Osteoblast (primary cell): ENCODE results near the gene FRMD4B. TPM values are rescaled to one million over a fixed set of nuclear protein-coding genes. Genes with fewer than 3 reads are reported as not detected.

ENCODE experiments used
- DNase-seq: peaks from one replicate; pipeline ENCODE4 v3.0.0; 2011; ENCODE audit warnings: low spot score, mixed read lengths; ENCODE audit not compliant: insufficient read length; ENCODE audit errors: missing footprints
- H2AFZ ChIP-seq: 2 replicates; pipeline ENCODE4 v1.6.0; 2011; ENCODE audit warnings: mild to moderate bottlenecking, low read length
- H3K27ac ChIP-seq: 2 replicates; pipeline ENCODE4 v1.5.1; 2011; ENCODE audit warnings: mild to moderate bottlenecking, low read depth, low read length, moderate library complexity
- H3K27me3 ChIP-seq: 2 replicates; pipeline ENCODE4 v1.6.0; 2012; ENCODE audit warnings: mild to moderate bottlenecking, control low read depth, inconsistent platforms, low read length, moderate library complexity; ENCODE audit not compliant: insufficient read depth
- H3K36me3 ChIP-seq: 2 replicates; pipeline ENCODE4 v1.5.1; 2011; ENCODE audit warnings: mild to moderate bottlenecking, low read length, control low read depth, moderate library complexity; ENCODE audit not compliant: insufficient read depth
- H3K4me1 ChIP-seq: 2 replicates; pipeline ENCODE4 v1.5.1; 2011; ENCODE audit warnings: mild to moderate bottlenecking, low read length, control low read depth, moderate library complexity; ENCODE audit not compliant: insufficient read depth
- H3K4me2 ChIP-seq: 2 replicates; pipeline ENCODE4 v1.6.0; 2011; ENCODE audit warnings: mild to moderate bottlenecking, low read length; ENCODE audit not compliant: insufficient read depth
- H3K4me3 ChIP-seq: fragments of 200-600 bp; sonication (generic); 3 replicates; pipeline ENCODE4 v1.5.1; 2012; ENCODE audit warnings: mild to moderate bottlenecking, low read length, inconsistent platforms; ENCODE audit not compliant: insufficient read depth
- H3K79me2 ChIP-seq: 2 replicates; pipeline ENCODE4 v1.6.0; 2012; ENCODE audit warnings: mild to moderate bottlenecking, low read length, control low read depth, inconsistent platforms; ENCODE audit not compliant: insufficient read depth
- H3K9me3 ChIP-seq: 2 replicates; pipeline ENCODE4 v1.5.1; 2011; ENCODE audit warnings: low read depth, low read length, control low read depth
- H4K20me1 ChIP-seq: 2 replicates; pipeline ENCODE4 v1.6.0; 2012; ENCODE audit warnings: mild to moderate bottlenecking, low read length, control low read depth; ENCODE audit not compliant: insufficient read depth
- total RNA-seq: library from RNA; depleted of rRNA; stranded (reverse); fragments of >200 nt; gene quantifications from 2 replicates; pipeline ENCODE4 v1.2.3, GENCODE V29; 2012
- TF ChIP-seq, protein P1 (sequence below): IDR thresholded peaks from 2 replicates; pipeline ENCODE4 v1.5.1; 2011; ENCODE audit warnings: mild to moderate bottlenecking, low read depth, low read length, moderate library complexity; ENCODE audit errors: extremely low read depth

The FRMD4B gene
- total RNA-seq, 1 donor: 0.72 TPM

DNA sequence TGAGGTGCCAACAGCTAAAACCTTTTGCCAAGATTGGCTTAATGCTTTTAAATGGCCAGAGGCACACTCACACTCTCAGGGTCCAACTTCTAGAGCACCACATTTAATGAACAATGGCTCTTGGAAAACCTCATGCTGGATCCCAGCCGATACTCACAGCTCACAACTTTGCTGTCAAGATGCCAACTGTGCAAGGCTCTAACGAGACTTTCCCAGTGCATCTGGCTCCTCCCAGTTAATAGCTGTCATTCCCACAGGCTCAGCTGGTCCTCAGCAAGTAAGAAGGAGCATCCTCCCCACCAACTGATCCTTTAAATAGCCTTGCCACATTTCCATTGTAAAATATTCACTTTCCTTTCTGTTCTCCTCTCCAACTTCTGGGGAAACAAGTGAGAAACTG, 20.3 kb upstream of the FRMD4B start:
- TF ChIP-seq, protein P1, sequence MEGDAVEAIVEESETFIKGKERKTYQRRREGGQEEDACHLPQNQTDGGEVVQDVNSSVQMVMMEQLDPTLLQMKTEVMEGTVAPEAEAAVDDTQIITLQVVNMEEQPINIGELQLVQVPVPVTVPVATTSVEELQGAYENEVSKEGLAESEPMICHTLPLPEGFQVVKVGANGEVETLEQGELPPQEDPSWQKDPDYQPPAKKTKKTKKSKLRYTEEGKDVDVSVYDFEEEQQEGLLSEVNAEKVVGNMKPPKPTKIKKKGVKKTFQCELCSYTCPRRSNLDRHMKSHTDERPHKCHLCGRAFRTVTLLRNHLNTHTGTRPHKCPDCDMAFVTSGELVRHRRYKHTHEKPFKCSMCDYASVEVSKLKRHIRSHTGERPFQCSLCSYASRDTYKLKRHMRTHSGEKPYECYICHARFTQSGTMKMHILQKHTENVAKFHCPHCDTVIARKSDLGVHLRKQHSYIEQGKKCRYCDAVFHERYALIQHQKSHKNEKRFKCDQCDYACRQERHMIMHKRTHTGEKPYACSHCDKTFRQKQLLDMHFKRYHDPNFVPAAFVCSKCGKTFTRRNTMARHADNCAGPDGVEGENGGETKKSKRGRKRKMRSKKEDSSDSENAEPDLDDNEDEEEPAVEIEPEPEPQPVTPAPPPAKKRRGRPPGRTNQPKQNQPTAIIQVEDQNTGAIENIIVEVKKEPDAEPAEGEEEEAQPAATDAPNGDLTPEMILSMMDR: no peak
- Histone ChIP-seq H3K36me3 (no peaks in the 10 kb centered on the region), H3K27me3 (no peaks in the 10 kb centered on the region), H3K9me3 (peaks cover 5% of the 10 kb centered on the region), H3K27ac (no peak overlapping the region), H3K4me1 (peaks cover 5% of the 10 kb centered on the region), H2AFZ (no peak overlapping the region), H3K4me2 (no peak overlapping the region), H3K79me2 (no peaks in the 10 kb centered on the region), H4K20me1 (no peaks in the 10 kb centered on the region), H3K4me3 (no peak overlapping the region)
- DNase-seq: no peak

- no peak overlapping the region for H2AFZ ChIP-seq
- no peaks in the 10 kb centered on the region for H3K79me2 ChIP-seq
- peaks cover 5% of the 10 kb centered on the region for H3K9me3 ChIP-seq
- H3K27me3 ChIP-seq: no peaks in the 10 kb centered on the region
- H4K20me1 ChIP-seq: no peaks in the 10 kb centered on the region
- TF ChIP-seq, protein P1: no peak
- no peak overlapping the region for H3K27ac ChIP-seq
- H3K36me3 ChIP-seq: no peaks in the 10 kb centered on the region
- H3K4me3 ChIP-seq: no peak overlapping the region
- DNase-seq: no peak
- H3K4me2 ChIP-seq: no peak overlapping the region
- no peaks in the 10 kb centered on the region for H3K4me1 ChIP-seq
Measured at GRCh38 chr3:69405067-69405466, 19.2 kb upstream of the FRMD4B start.

- peaks cover 4% of the 10 kb centered on the region for H3K27me3 ChIP-seq
- H3K36me3 ChIP-seq: no peaks in the 10 kb centered on the region
- no peaks in the 10 kb centered on the region for H3K4me1 ChIP-seq
- peaks cover 5% of the 10 kb centered on the region for H3K9me3 ChIP-seq
- H2AFZ ChIP-seq: no peak overlapping the region
- H3K79me2 ChIP-seq: no peaks in the 10 kb centered on the region
- no peak overlapping the region for H3K27ac ChIP-seq
- no peak overlapping the region for H3K4me2 ChIP-seq
- DNase-seq: no peak
- H4K20me1 ChIP-seq: no peaks in the 10 kb centered on the region
- TF ChIP-seq, protein P1: no peak
- H3K4me3 ChIP-seq: no peak overlapping the region
Measured at GRCh38 chr3:69403454-69403853, 17.6 kb upstream of the FRMD4B start.

DNA sequence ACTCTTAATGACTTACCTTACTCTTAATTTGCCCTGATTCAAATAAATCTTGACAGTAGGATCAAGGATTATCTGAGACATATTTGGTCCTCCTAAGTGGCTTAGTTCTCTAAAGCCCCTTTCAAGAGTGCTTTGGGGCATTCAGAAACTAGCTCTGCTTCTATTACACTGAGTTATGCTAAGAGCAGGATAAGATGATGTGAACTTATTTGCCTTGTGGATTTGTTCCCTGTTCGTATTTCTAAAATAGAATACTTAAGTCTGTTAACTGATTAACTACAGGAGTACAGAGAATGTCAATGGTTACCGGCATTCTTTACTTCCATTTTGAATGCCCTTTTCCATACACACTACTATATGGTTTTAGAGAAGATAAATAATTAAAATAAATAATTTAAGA, 14.8 kb upstream of the FRMD4B start:
- H3K4me1 ChIP-seq: no peaks in the 10 kb centered on the region
- H4K20me1 ChIP-seq: no peaks in the 10 kb centered on the region
- no peak for DNase-seq
- H3K79me2 ChIP-seq: no peaks in the 10 kb centered on the region
- TF ChIP-seq, protein P1: no peak
- H3K27me3 ChIP-seq: peaks cover 4% of the 10 kb centered on the region
- peaks cover 5% of the 10 kb centered on the region for H3K9me3 ChIP-seq
- H3K4me2 ChIP-seq: no peak overlapping the region
- no peaks in the 10 kb centered on the region for H3K36me3 ChIP-seq
- no peak overlapping the region for H3K27ac ChIP-seq
- no peak overlapping the region for H3K4me3 ChIP-seq
- no peak overlapping the region for H2AFZ ChIP-seq
